NT2/D1 (cell line): Measurements from ENCODE around the gene PCGF1.
A peak's percentile ranks its signal among the peaks of the same experiment; 100 is the strongest.

Experiments used
- DNase-seq: peaks from one replicate; pipeline ENCODE4 v3.0.0-alpha.2; 2011; ENCODE audit warnings: low read depth, low spot score
- H3K27me3 ChIP-seq: 2 replicates; pipeline ENCODE4 v1.6.0; 2011; ENCODE audit warnings: mild to moderate bottlenecking; ENCODE audit not compliant: insufficient read length, insufficient read depth
- H3K36me3 ChIP-seq: 2 replicates; pipeline ENCODE4 v1.6.1; 2011; ENCODE audit warnings: mild to moderate bottlenecking, low read length, mixed read lengths; ENCODE audit not compliant: insufficient read depth, insufficient read length
- H3K4me1 ChIP-seq: 2 replicates; pipeline ENCODE4 v1.5.1; 2011; ENCODE audit not compliant: insufficient read depth, insufficient read length
- H3K4me3 ChIP-seq: 2 replicates; pipeline ENCODE4 v1.5.1; 2011; ENCODE audit warnings: low read depth; ENCODE audit not compliant: insufficient read length
- H3K9ac ChIP-seq: 2 replicates; pipeline ENCODE4 v1.6.0; 2011; ENCODE audit warnings: low read depth; ENCODE audit not compliant: insufficient read length
- H3K9me3 ChIP-seq: 2 replicates; pipeline ENCODE4 v1.5.1; 2011; ENCODE audit warnings: mild to moderate bottlenecking, low read length; ENCODE audit not compliant: insufficient read depth
- SUZ12 ChIP-seq: IDR thresholded peaks from 2 replicates; pipeline ENCODE4 v1.6.1; 2011; ENCODE audit not compliant: insufficient read length, insufficient read depth; ENCODE audit errors: extremely low read depth
- YY1 ChIP-seq: IDR thresholded peaks from 2 replicates; pipeline ENCODE4 v1.6.1; 2011; ENCODE audit not compliant: insufficient read length, insufficient read depth
- ZNF274 ChIP-seq: IDR thresholded peaks from 2 replicates; pipeline ENCODE4 v1.6.1; 2011; ENCODE audit warnings: mild to moderate bottlenecking, low read depth, low read length

Gene PCGF1

GRCh38 chr2:74499267-74499939, 8.1 kb downstream of the PCGF1 start, which contains the start of gene LBX2:
Gene LBX2 (minus strand): TSS chr2:74499603. CDS start chr2:74499537, 66 bp downstream.
- DNase-seq = no peak
- Histone ChIP-seq H3K27me3 (peaks cover 92% of the 10 kb centered on the region), H3K9ac (peak within 1 kb of the TSS; percentile 50), H3K4me1 (peaks cover 23% of the 10 kb centered on the region), H3K4me3 (peak within 1 kb of the TSS; percentile 39), H3K9me3 (no peaks in the 10 kb centered on the region), H3K36me3 (peaks cover 2% of the 10 kb centered on the region)
- TF ChIP-seq SUZ12 (peak; percentile 42), ZNF274 (no peak), YY1 (no peak)

GRCh38 chr2:74498500-74499266, 8.8 kb downstream of the PCGF1 start:
- H3K27me3 ChIP-seq = peaks cover 85% of the 10 kb centered on the region
- peaks cover 9% of the 10 kb centered on the region for H3K36me3 ChIP-seq
- TF ChIP-seq SUZ12 (peak; percentile 18), YY1 (no peak), ZNF274 (no peak)
- H3K9ac ChIP-seq = peak overlapping the region; percentile 33
- DNase-seq = no peak
- H3K9me3 ChIP-seq = no peaks in the 10 kb centered on the region
- H3K4me1 ChIP-seq = peaks cover 23% of the 10 kb centered on the region
- H3K4me3 ChIP-seq = peak overlapping the region; percentile 39

DNA sequence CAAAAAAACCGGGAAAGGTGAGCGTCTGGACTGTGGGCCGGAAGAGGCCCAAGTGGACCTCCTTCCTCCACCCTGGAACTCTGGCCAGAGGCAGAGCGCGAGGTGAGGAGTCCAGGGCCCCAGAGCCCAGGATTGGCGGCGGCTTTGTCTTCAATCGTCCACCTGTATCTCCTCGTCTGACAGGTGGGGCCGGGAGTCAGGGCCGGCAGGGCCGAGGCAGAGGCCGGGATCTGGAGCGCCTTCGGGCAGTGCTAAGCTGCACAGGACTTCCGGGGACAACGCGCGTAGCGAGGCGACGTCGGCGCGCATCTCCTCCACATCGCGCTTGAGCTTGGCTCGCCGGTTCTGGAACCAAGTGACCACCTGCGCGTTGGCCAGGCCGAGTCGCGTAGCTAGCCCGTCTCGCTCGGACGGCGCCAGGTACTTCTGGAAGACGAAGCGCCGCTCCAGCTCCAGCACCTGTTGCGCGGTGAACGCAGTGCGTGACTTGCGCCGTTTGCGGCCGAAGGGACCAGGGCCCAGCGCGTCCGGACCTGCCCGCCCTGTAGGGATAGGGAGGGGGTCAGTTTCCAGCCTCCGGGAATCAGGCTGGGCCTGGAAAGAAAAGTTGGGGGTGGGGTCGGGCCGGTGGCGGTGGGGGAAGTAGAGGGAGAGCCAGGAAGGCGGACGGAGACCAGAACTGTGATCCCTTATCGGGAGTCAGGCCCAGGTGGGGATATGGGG, 9.6 kb downstream of the PCGF1 start:
- DNase-seq = no peak
- Histone ChIP-seq H3K9me3 (no peaks in the 10 kb centered on the region), H3K36me3 (peaks cover 16% of the 10 kb centered on the region), H3K27me3 (peaks cover 78% of the 10 kb centered on the region), H3K4me1 (peaks cover 23% of the 10 kb centered on the region), H3K4me3 (peak overlapping the region; percentile 39), H3K9ac (peak overlapping the region; percentile 74)
- no peak for TF ChIP-seq ZNF274
- no peak for TF ChIP-seq YY1
- TF ChIP-seq SUZ12 = no peak

DNA sequence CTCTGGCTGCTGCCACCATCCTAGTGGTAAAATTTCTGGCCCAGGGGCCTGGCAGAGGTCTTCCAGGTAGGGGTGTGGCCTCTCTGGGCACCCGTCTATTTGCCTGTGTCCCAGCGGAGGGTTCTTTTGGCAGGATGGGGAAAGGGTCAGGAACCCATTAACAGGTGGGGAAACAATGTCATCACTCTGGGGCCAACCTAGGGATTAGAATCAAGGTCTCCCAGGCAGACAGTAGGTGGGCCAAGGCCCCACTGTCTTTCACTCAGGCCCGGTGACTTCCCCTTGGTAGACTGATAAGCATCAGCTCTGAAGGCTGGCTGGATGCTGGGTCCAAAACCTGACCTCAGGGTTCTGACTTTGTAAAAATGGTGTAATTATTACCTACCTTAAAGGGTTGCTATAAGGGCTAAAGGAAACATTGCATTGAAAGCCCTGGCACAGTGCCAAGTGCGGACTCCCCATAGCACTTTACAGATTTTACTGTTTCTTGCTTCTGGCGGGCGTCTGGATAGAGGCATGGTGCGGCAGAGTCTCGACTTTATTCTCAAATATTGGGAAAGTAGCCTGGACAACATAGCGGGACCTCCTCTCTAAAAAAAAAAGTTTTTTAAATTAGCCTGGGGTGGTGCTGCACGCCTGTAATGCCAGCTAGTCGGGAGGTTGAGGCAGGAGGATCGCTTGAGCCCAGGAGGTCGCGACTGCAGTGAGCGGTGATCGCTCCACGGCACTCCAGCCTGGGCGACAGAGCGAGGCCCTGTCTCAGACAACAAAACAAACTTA, 10.3 kb downstream of the PCGF1 start:
- DNase-seq = no peak
- peaks cover 23% of the 10 kb centered on the region for H3K4me1 ChIP-seq
- H3K9me3 ChIP-seq = no peaks in the 10 kb centered on the region
- TF ChIP-seq SUZ12 = no peak
- no peak for TF ChIP-seq YY1
- TF ChIP-seq ZNF274 = no peak
- H3K9ac ChIP-seq = peak overlapping the region; percentile 74
- peaks cover 70% of the 10 kb centered on the region for H3K27me3 ChIP-seq
- no peak overlapping the region for H3K4me3 ChIP-seq
- H3K36me3 ChIP-seq = peaks cover 23% of the 10 kb centered on the region

DNA sequence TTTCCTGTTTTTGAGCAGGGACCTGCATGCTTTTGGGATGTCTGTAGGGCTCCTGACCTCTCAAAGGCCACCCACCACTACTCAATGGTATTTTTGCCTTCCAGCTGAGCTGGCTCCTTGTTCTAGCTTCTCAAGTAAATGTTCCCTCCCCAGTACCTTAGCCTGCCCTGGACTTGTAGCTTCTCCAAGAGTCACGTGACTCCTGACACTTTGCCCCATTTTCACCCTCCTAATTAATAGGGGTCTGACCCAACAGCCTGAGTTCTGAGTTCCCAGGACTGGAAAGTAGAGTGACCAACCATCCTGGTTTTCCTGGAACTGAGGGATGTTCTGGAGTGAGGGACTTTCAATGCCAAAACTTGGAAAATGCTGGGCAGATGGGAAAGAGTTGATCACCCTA, 12.1 kb downstream of the PCGF1 start:
- Histone ChIP-seq H3K4me3 (no peak overlapping the region), H3K4me1 (peaks cover 10% of the 10 kb centered on the region), H3K9ac (no peak overlapping the region), H3K27me3 (peaks cover 53% of the 10 kb centered on the region), H3K36me3 (peaks cover 41% of the 10 kb centered on the region), H3K9me3 (no peaks in the 10 kb centered on the region)
- no peak for DNase-seq
- TF ChIP-seq ZNF274 = no peak
- no peak for TF ChIP-seq YY1
- no peak for TF ChIP-seq SUZ12

- Histone ChIP-seq H3K27me3 (peaks cover 34% of the 10 kb centered on the region), H3K9ac (no peak overlapping the region), H3K9me3 (no peaks in the 10 kb centered on the region), H3K36me3 (peaks cover 49% of the 10 kb centered on the region), H3K4me1 (peaks cover 5% of the 10 kb centered on the region), H3K4me3 (no peak overlapping the region)
- TF ChIP-seq YY1 (no peak), SUZ12 (no peak), ZNF274 (no peak)
- DNase-seq = no peak
Observed at GRCh38 chr2:74493546-74493945, 13.9 kb downstream of the PCGF1 start.
